Mucosa of gallbladder (tissue), 1 donor: ENCODE results near the gene ZC3H18. TPM values are rescaled to one million over a fixed set of nuclear protein-coding genes. Genes with fewer than 3 reads are reported as not detected.

ENCODE experiments used
- DNase-seq: peaks from one replicate; pipeline ENCODE4 v3.0.0-alpha.2; 2020; ENCODE audit warnings: low spot score
- total RNA-seq: library from RNA; stranded (reverse); gene quantifications from one replicate; pipeline ENCODE4 v1.2.1, GENCODE V29; 2021
- donor health status: DM: no; HTN: no; CAD: no.

Gene ZC3H18
- total RNA-seq, 1 donor from 2014 or later: 43.4 TPM

- no peak for DNase-seq
These were observed 37.6 kb upstream of the ZC3H18 start for GRCh38 chr16:88532434-88533241.

- no peak for DNase-seq
These were observed 36.8 kb upstream of the ZC3H18 start for GRCh38 chr16:88533381-88533917.

GRCh38 chr16:88533932-88534637 is 36.1 kb upstream of the ZC3H18 start:
- DNase-seq: peak; percentile 73

GRCh38 chr16:88534638-88535190 is 35.5 kb upstream of the ZC3H18 start:
- no peak for DNase-seq

- DNase-seq: no peak
These were observed 34.9 kb upstream of the ZC3H18 start for GRCh38 chr16:88535191-88535856.

GRCh38 chr16:88535857-88536222 is 34.4 kb upstream of the ZC3H18 start:
- no peak for DNase-seq

GRCh38 chr16:88536510-88536909 is 33.7 kb upstream of the ZC3H18 start:
- no peak for DNase-seq

GRCh38 chr16:88536971-88537751 is 33.0 kb upstream of the ZC3H18 start:
- no peak for DNase-seq

- no peak for DNase-seq
These were observed 32.3 kb upstream of the ZC3H18 start for GRCh38 chr16:88537859-88538258.

- DNase-seq: no peak
These were observed 31.7 kb upstream of the ZC3H18 start for GRCh38 chr16:88538366-88539060.

GRCh38 chr16:88539261-88539651 is 30.9 kb upstream of the ZC3H18 start:
- no peak for DNase-seq

- no peak for DNase-seq
These were observed 30.4 kb upstream of the ZC3H18 start for GRCh38 chr16:88539652-88540345.

GRCh38 chr16:88540346-88540977 is 29.7 kb upstream of the ZC3H18 start:
- DNase-seq: no peak

- no peak for DNase-seq
These were observed 28.2 kb upstream of the ZC3H18 start for GRCh38 chr16:88541831-88542616.

GRCh38 chr16:88543230-88543813 is 26.9 kb upstream of the ZC3H18 start:
- no peak for DNase-seq

- no peak for DNase-seq
These were observed 24.4 kb upstream of the ZC3H18 start for GRCh38 chr16:88545781-88546180.

GRCh38 chr16:88548131-88548874 is 21.9 kb upstream of the ZC3H18 start:
- DNase-seq: no peak

- DNase-seq: no peak
These were observed 21.2 kb upstream of the ZC3H18 start for GRCh38 chr16:88548985-88549384.
